SK-N-SH (cell line): ENCODE measurements around the gene TAS1R3. TPM values are rescaled to one million over a fixed set of nuclear protein-coding genes. Genes with fewer than 3 reads are reported as not detected.
"Not testable (repeated sequence)": the region's sequence is repeated elsewhere in the genome, so short reads cannot be mapped to it uniquely, and the experiment has no call there.

ENCODE experiments used
- CTCF ChIA-PET: fragments of 300-600, 350-600 bp; formaldehyde crosslinking; extraction: SDS; loops from one replicate; lab custom pipeline; 2021; lab: Yijun Ruan, JAX
- POLR2A ChIA-PET: fragments of 350-600 bp; sonication (Branson Sonifier 250); formaldehyde crosslinking; extraction: SDS; loops from one replicate; lab custom pipeline; 2020; ENCODE audit warnings: antibody characterized with exemption, inconsistent platforms; lab: Yijun Ruan, JAX
- DNase-seq: peaks from one replicate; pipeline ENCODE4 v3.0.0; 2012
- H2AFZ ChIP-seq: fragments of 200-600 bp; sonication (generic); 2 replicates; pipeline ENCODE4 v1.8.1; 2016; ENCODE audit warnings: antibody characterized with exemption, mild to moderate bottlenecking, low read depth
- H3F3A ChIP-seq: fragments of 200-600 bp; sonication (generic); replicated peaks from 2 replicates; pipeline ENCODE3; 2016; ENCODE audit warnings: antibody characterized with exemption, mild to moderate bottlenecking; ENCODE audit not compliant: insufficient read depth
- H3K27ac ChIP-seq, 2 experiments: fragments of 200-500 bp in 1 of 2; fragments of 200-600 bp in 1 of 2; sonication (Bioruptor generic) in 1 of 2; sonication (generic), shearing (Covaris generic) in 1 of 2; 2 replicates each; pipeline versions ENCODE4 v1.5.1 to v1.6.1; 2014 to 2016; ENCODE audit warnings: low read depth in 2 of 2, inconsistent platforms in 1 of 2, low read length in 1 of 2, mild to moderate bottlenecking in 1 of 2, mixed read lengths in 1 of 2
- H3K27me3 ChIP-seq: fragments of 200-600 bp; sonication (generic), shearing (Covaris generic); 2 replicates; pipeline ENCODE4 v1.6.1; 2016; ENCODE audit warnings: mixed run types; ENCODE audit not compliant: insufficient read depth
- H3K36me3 ChIP-seq, 2 experiments: fragments of 200-500 bp in 1 of 2; fragments of 200-600 bp in 1 of 2; sonication (Bioruptor generic) in 1 of 2; sonication (generic) in 1 of 2; replicated peaks in 1 of 2; 2 replicates each; pipeline versions ENCODE3 to v1.5.1; 2014 to 2016; ENCODE audit warnings: low read length in 1 of 2, mild to moderate bottlenecking in 1 of 2; ENCODE audit not compliant: insufficient read depth in 2 of 2, control insufficient read depth in 1 of 2
- H3K4me1 ChIP-seq, 2 experiments: fragments of 200-500 bp in 1 of 2; fragments of 200-600 bp in 1 of 2; sonication (Bioruptor generic) in 1 of 2; sonication (generic), shearing (Covaris generic) in 1 of 2; 2 replicates each; pipeline versions ENCODE4 v1.5.1 to v1.6.1; 2014 to 2016; ENCODE audit warnings: low read depth in 1 of 2, low read length in 1 of 2, mixed run types in 1 of 2; ENCODE audit not compliant: insufficient read depth in 2 of 2, control insufficient read depth in 1 of 2
- H3K4me2 ChIP-seq: fragments of 200-600 bp; sonication (generic), shearing (Covaris generic); 2 replicates; pipeline ENCODE4 v1.6.1; 2017; ENCODE audit warnings: mixed run types
- H3K4me3 ChIP-seq, 2 experiments: fragments of 200-500 bp in 1 of 2; fragments of 200-600 bp in 1 of 2; sonication (Bioruptor generic) in 1 of 2; sonication (generic), shearing (Covaris generic) in 1 of 2; 2 replicates each; pipeline versions ENCODE4 v1.5.1 to v1.8.1; 2014 to 2016; ENCODE audit warnings: low read depth in 2 of 2, inconsistent platforms in 1 of 2, low read length in 1 of 2, mild to moderate bottlenecking in 1 of 2, mixed read lengths in 1 of 2, moderate library complexity in 1 of 2
- H3K79me2 ChIP-seq: fragments of 200-600 bp; sonication (generic); 2 replicates; pipeline ENCODE4 v1.8.1; 2017; ENCODE audit warnings: mild to moderate bottlenecking; ENCODE audit not compliant: insufficient read depth
- H3K9ac ChIP-seq: fragments of 200-600 bp; sonication (generic); 2 replicates; pipeline ENCODE4 v1.6.1; 2017; ENCODE audit warnings: mixed run types
- H3K9me2 ChIP-seq: fragments of 200-600 bp; sonication (generic); 2 replicates; pipeline ENCODE4 v1.6.1; 2017; ENCODE audit warnings: mixed run types
- H3K9me3 ChIP-seq: fragments of 200-600 bp; sonication (generic); 2 replicates; pipeline ENCODE4 v1.6.1; 2017; ENCODE audit warnings: mixed run types, mild to moderate bottlenecking, moderate library complexity
- H4K20me1 ChIP-seq: fragments of 200-600 bp; sonication (generic); 2 replicates; pipeline ENCODE4 v1.6.1; 2017; ENCODE audit warnings: mild to moderate bottlenecking, mixed run types; ENCODE audit not compliant: insufficient read depth
- CHD2 ChIP-seq: fragments of 150-350 bp; IDR thresholded peaks from 2 replicates; pipeline ENCODE4 v1.6.1; 2018; ENCODE audit warnings: low read length; ENCODE audit not compliant: partially characterized antibody
- FOXM1 ChIP-seq: IDR thresholded peaks from 2 replicates; pipeline ENCODE4 v1.4.0; 2012; ENCODE audit warnings: low read depth, mild to moderate bottlenecking
- GABPA ChIP-seq: IDR thresholded peaks from 2 replicates; pipeline ENCODE4 v1.4.0; 2012; ENCODE audit warnings: low read depth, mild to moderate bottlenecking
- IRF3 ChIP-seq: fragments of 150-350 bp; IDR thresholded peaks from 2 replicates; pipeline ENCODE4 v1.6.1; 2016; ENCODE audit warnings: mild to moderate bottlenecking, low read depth, low read length
- JUND ChIP-seq: IDR thresholded peaks from 2 replicates; pipeline ENCODE4 v1.4.0; 2012
- NFIC ChIP-seq: IDR thresholded peaks from 2 replicates; pipeline ENCODE4 v1.4.0; 2012; ENCODE audit warnings: borderline replicate concordance
- NRF1 ChIP-seq: IDR thresholded peaks from 2 replicates; pipeline ENCODE4 v1.6.1; 2012; ENCODE audit warnings: low read depth, mild to moderate bottlenecking, low read length
- PBX3 ChIP-seq: IDR thresholded peaks from 2 replicates; pipeline ENCODE4; 2012
- RXRA ChIP-seq: IDR thresholded peaks from 2 replicates; pipeline ENCODE4 v1.4.0; 2012; ENCODE audit warnings: low read depth, mild to moderate bottlenecking, borderline replicate concordance
- SIN3A ChIP-seq: IDR thresholded peaks from 2 replicates; pipeline ENCODE4 v1.6.1; 2012; ENCODE audit warnings: low read depth, mild to moderate bottlenecking, low read length, moderate library complexity, borderline replicate concordance
- SMC3 ChIP-seq: IDR thresholded peaks from 2 replicates; pipeline ENCODE4 v1.6.1; 2012; ENCODE audit warnings: low read depth, low read length, improper control_type of control experiment
- WGBS: methylation state at CpG from one replicate; pipeline ENCODE4 v1.1.6; 2017; ENCODE audit warnings: low lambda C conversion rate; 5-methylcytosine and 5-hydroxymethylcytosine counted together
- polyA plus RNA-seq, 3 experiments: library from polyadenylated mRNA; depleted of rRNA; stranded (reverse); fragments of >200 nt; gene quantifications; 2 replicates each; pipeline ENCODE4 v1.2.3, GENCODE V29; 2012

TAS1R3 gene
- polyA plus RNA-seq, 1 of the 3 experiments (the other 2 are of a cell fraction): 0.08 TPM

- over 99% methylated on average over 14 of the region's 14 CpGs for WGBS
Observed at GRCh38 chr1:1370094-1370493, 39.0 kb downstream of the TAS1R3 start.

GRCh38 chr1:1370771-1371300 lies 39.8 kb downstream of the TAS1R3 start:
- DNase-seq: no peak
- CTCF ChIA-PET: interaction anchor here (1.1 to 5.9 kb wide), 12 partner anchors 8 to 253 kb away, joined by 3 to 48 read pairs (median 5); partner anchors contain the start of genes CCNL2 and MXRA8
- Histone ChIP-seq H3K4me1 (peaks cover 0 to 23% of the 10 kb centered on the region in 2 experiments; a peak in 1 of 4 replicates), H3K9me3 (no peaks in the 10 kb centered on the region), H3F3A (peaks cover 4% of the 10 kb centered on the region), H4K20me1 (no peaks in the 10 kb centered on the region), H3K36me3 (peaks cover 0 to 8% of the 10 kb centered on the region in 2 experiments)
- WGBS: 73% methylated on average over 4 of the region's 16 CpGs
- POLR2A ChIA-PET: interaction anchor here (0.7 to 1.3 kb wide), 3 partner anchors 11 to 28 kb away, joined by 3 read pairs; partner anchors contain the start of gene CCNL2
- TF ChIP-seq SIN3A: no peak
- 0 out of 2 replicates have a peak, but pooled peaks have one; percentile 12 for TF ChIP-seq PBX3
- TF ChIP-seq, all 33 proteins: peak for 1
- Histone ChIP-seq H2AFZ (no peak overlapping the region), H3K4me2 (no peak overlapping the region), H3K27me3 (no peaks in the 10 kb centered on the region), H3K79me2 (peaks cover 30% of the 10 kb centered on the region), H3K9me2 (no peaks in the 10 kb centered on the region), H3K4me3 (no peak overlapping the region), H3K27ac (no peak overlapping the region), H3K9ac (no peak overlapping the region)

More at GRCh38 chr1:1370094-1370493, 39.0 kb downstream of the TAS1R3 start:
- not testable (repeated sequence) for H4K20me1 ChIP-seq, H3K27ac ChIP-seq, H3K27me3 ChIP-seq, H3K9me3 ChIP-seq, H3F3A ChIP-seq, H2AFZ ChIP-seq, H3K9ac ChIP-seq, H3K4me2 ChIP-seq, H3K4me3 ChIP-seq, DNase-seq, H3K9me2 ChIP-seq, H3K36me3 ChIP-seq
- ChIA-PET POLR2A (interaction anchor here (1.3 to 1.6 kb wide), 2 partner anchors 11 to 18 kb away, joined by 3 read pairs; no protein-coding TSS in a partner anchor), CTCF (interaction anchor here (1.3 to 5.9 kb wide), 4 partner anchors 11 to 79 kb away, joined by 3 to 37 read pairs (median 20); partner anchors contain the start of gene MXRA8)
- Histone ChIP-seq H3K79me2 (peaks cover 29% of the 10 kb centered on the region), H3K4me1 (peaks cover 0 to 23% of the 10 kb centered on the region in 2 experiments; a peak in 1 of 4 replicates)

GRCh38 chr1:1371364-1371745 lies 40.3 kb downstream of the TAS1R3 start:
- H3K27ac ChIP-seq: no peak overlapping the region
- TF ChIP-seq NRF1: no peak
- no peak for TF ChIP-seq RXRA
- TF ChIP-seq SMC3: no peak
- TF ChIP-seq CHD2: no peak
- TF ChIP-seq NFIC: no peak
- no peak for TF ChIP-seq GABPA
- TF ChIP-seq FOXM1: no peak
- no peak for TF ChIP-seq PBX3
- TF ChIP-seq JUND: no peak
- no peak for TF ChIP-seq IRF3
- TF ChIP-seq, all 33 proteins: peak for 0
- no peaks in the 10 kb centered on the region for H3K27me3 ChIP-seq
- ChIA-PET CTCF (interaction anchor here (0.8 to 5.9 kb wide), 22 partner anchors 8 to 339 kb away, joined by 3 to 48 read pairs (median 4); partner anchors contain the start of genes CCNL2, DVL1, MXRA8 and UBE2J2), POLR2A (interaction anchor here (0.6 to 1.3 kb wide), 5 partner anchors 12 to 28 kb away, joined by 3 to 5 read pairs (median 3); partner anchors contain the start of gene CCNL2)
- H4K20me1 ChIP-seq: no peaks in the 10 kb centered on the region
- H3K4me3 ChIP-seq: no peak overlapping the region
- peaks cover 0 to 28% of the 10 kb centered on the region in 2 experiments; a peak in 1 of 4 replicates for H3K4me1 ChIP-seq
- H3K4me2 ChIP-seq: no peak overlapping the region
- 92% methylated on average over 5 of the region's 12 CpGs for WGBS
- no peak overlapping the region for H2AFZ ChIP-seq
- no peak for DNase-seq
- H3K36me3 ChIP-seq: peaks cover 0 to 8% of the 10 kb centered on the region in 2 experiments
- H3K9me2 ChIP-seq: no peaks in the 10 kb centered on the region
- H3K9me3 ChIP-seq: no peaks in the 10 kb centered on the region
- H3F3A ChIP-seq: peaks cover 8% of the 10 kb centered on the region
- peaks cover 34% of the 10 kb centered on the region for H3K79me2 ChIP-seq
- no peak overlapping the region for H3K9ac ChIP-seq
